SK-N-SH treated with all-trans-retinoic acid at 6 μM for 48 hours (cell line): ENCODE measurements around the gene ACTR1A.

ENCODE experiments used
- ATAC-seq: fragments of 200-7000 bp; cut with Tn5 transposase; 3 replicates; pipeline ENCODE4 v1.9.1; 2020; ENCODE audit warnings: mild to moderate bottlenecking, moderate library complexity
- ARNTL ChIP-seq: fragments of 450-650 bp; formaldehyde crosslinking; IDR thresholded peaks from 2 replicates; pipeline ENCODE4 v1.5.0; 2020; ENCODE audit warnings: low read depth, mild to moderate bottlenecking, moderate library complexity, borderline replicate concordance
- BACH2 ChIP-seq: fragments of 250-450 bp; sonication (Bioruptor Pico); IDR thresholded peaks from 2 replicates; pipeline ENCODE4 v1.9.0; 2021; ENCODE audit warnings: mild to moderate bottlenecking, borderline replicate concordance
- CSDC2 ChIP-seq: fragments of 250-450 bp; sonication (Bioruptor Pico); IDR thresholded peaks from 2 replicates; pipeline ENCODE4 v1.5.0; 2020; ENCODE audit warnings: mild to moderate bottlenecking, moderate library complexity
- ESRRG ChIP-seq: fragments of 250-450 bp; sonication (Bioruptor Pico); IDR thresholded peaks from 2 replicates; pipeline ENCODE4 v1.6.1; 2021; ENCODE audit warnings: mild to moderate bottlenecking
- GLIS3 ChIP-seq: fragments of 250-450 bp; sonication (Bioruptor Pico); IDR thresholded peaks from 2 replicates; pipeline ENCODE4 v1.5.0; 2020; ENCODE audit warnings: mild to moderate bottlenecking, moderate library complexity
- ISL1 ChIP-seq: fragments of 250-450 bp; sonication (Bioruptor Pico); IDR thresholded peaks from 2 replicates; pipeline ENCODE4 v2.1.2; 2022; ENCODE audit warnings: mild to moderate bottlenecking, moderate library complexity
- OSR1 ChIP-seq: fragments of 250-450 bp; sonication (Bioruptor Pico); IDR thresholded peaks from 2 replicates; pipeline ENCODE4 v1.8.0; 2022; ENCODE audit warnings: moderate library complexity, mild to moderate bottlenecking, inconsistent platforms
- PPARA ChIP-seq: fragments of 250-450 bp; sonication (Bioruptor Pico); IDR thresholded peaks from 2 replicates; pipeline ENCODE4 v1.5.0; 2020; ENCODE audit warnings: mild to moderate bottlenecking, borderline replicate concordance
- RARB ChIP-seq: fragments of 250-450 bp; sonication (Bioruptor Pico); IDR thresholded peaks from 2 replicates; pipeline ENCODE4 v1.8.0; 2021; ENCODE audit warnings: mild to moderate bottlenecking, moderate library complexity
- SNAI2 ChIP-seq: fragments of 250-450 bp; sonication (Bioruptor Pico); IDR thresholded peaks from 2 replicates; pipeline ENCODE4 v1.5.0; 2020; ENCODE audit warnings: mild to moderate bottlenecking, moderate library complexity
- TCF4 ChIP-seq: fragments of 250-450 bp; sonication (Bioruptor Pico); IDR thresholded peaks from 2 replicates; pipeline ENCODE4 v1.8.0; 2021; ENCODE audit warnings: mild to moderate bottlenecking, moderate library complexity, borderline replicate concordance
- TOX ChIP-seq: fragments of 250-450 bp; sonication (Bioruptor Pico); IDR thresholded peaks from 2 replicates; pipeline ENCODE4 v1.8.0; 2021; ENCODE audit warnings: mild to moderate bottlenecking, moderate library complexity, borderline replicate concordance
- ZC3H10 ChIP-seq: fragments of 250-450 bp; sonication (Bioruptor Pico); IDR thresholded peaks from 2 replicates; pipeline ENCODE4 v1.5.1; 2021; ENCODE audit warnings: mild to moderate bottlenecking, moderate library complexity
- ZFP3 ChIP-seq: fragments of 250-450 bp; sonication (Bioruptor Pico); IDR thresholded peaks from 2 replicates; pipeline ENCODE4 v1.5.0; 2020; ENCODE audit warnings: mild to moderate bottlenecking, moderate library complexity
- ZNF565 ChIP-seq: fragments of 450-650 bp; formaldehyde crosslinking; conservative IDR thresholded peaks from 2 replicates; pipeline ENCODE4 v1.5.0; 2020; ENCODE audit warnings: low read depth, mild to moderate bottlenecking, moderate library complexity
- ZNF8 ChIP-seq: fragments of 450-650 bp; formaldehyde crosslinking; IDR thresholded peaks from 2 replicates; pipeline ENCODE4 v1.5.0; 2020; ENCODE audit warnings: mild to moderate bottlenecking, moderate library complexity
- TF ChIP-seq, protein P1 (sequence below): fragments of 250-450 bp; sonication (Bioruptor Pico); IDR thresholded peaks from 2 replicates; pipeline ENCODE4 v1.5.1; 2020; ENCODE audit warnings: low read depth, mild to moderate bottlenecking, moderate library complexity
- TF ChIP-seq, protein P2 (sequence below): fragments of 250-450 bp; sonication (Bioruptor Pico); IDR thresholded peaks from 2 replicates; pipeline ENCODE4 v1.8.0; 2021; ENCODE audit warnings: low read depth, mild to moderate bottlenecking, moderate library complexity, borderline replicate concordance
- TF ChIP-seq, protein P3 (sequence below): fragments of 250-450 bp; sonication (Bioruptor Pico); IDR thresholded peaks from 2 replicates; pipeline ENCODE4 v1.5.1; 2021; ENCODE audit warnings: mild to moderate bottlenecking, moderate library complexity
- TF ChIP-seq, protein P4 (sequence below): fragments of 250-450 bp; sonication (Bioruptor Pico); IDR thresholded peaks from 2 replicates; pipeline ENCODE4 v1.8.0; 2020; ENCODE audit warnings: mild to moderate bottlenecking, moderate library complexity, borderline replicate concordance
- TF ChIP-seq, protein P5 (sequence below): fragments of 250-450 bp; sonication (Bioruptor Pico); IDR thresholded peaks from 2 replicates; pipeline ENCODE4 v1.5.0; 2020; ENCODE audit warnings: mild to moderate bottlenecking, moderate library complexity

Gene ACTR1A

DNA sequence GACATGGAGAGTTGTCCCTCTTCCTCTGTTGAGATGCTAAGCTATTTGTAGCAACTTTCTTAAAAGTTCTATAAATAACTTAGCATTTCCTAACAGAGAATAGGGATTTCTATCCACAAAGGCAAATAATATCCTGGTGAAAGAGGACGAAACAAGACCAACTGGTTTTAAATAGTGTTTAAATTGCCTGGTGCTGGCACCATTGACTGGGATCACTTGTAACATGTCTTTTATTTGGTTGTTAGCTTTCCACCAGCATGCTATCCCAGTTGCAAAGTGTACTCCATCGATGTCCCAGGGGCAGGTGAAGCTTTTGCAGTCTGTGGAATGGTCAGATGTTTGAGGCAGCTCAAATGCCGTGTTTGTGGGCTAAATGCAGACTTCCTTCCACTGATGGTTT, 5.0 kb upstream of the ACTR1A start:
- TF ChIP-seq GLIS3 (CRISPR knock-in tag), result no peak
- TF ChIP-seq ISL1 (CRISPR knock-in tag), result no peak
- no peak for TF ChIP-seq ZC3H10 (CRISPR knock-in tag)
- no peak for TF ChIP-seq ZNF8 (CRISPR knock-in tag)
- TF ChIP-seq TCF4 (CRISPR knock-in tag), result no peak
- TF ChIP-seq TOX (CRISPR knock-in tag), result no peak
- TF ChIP-seq, protein P1, sequence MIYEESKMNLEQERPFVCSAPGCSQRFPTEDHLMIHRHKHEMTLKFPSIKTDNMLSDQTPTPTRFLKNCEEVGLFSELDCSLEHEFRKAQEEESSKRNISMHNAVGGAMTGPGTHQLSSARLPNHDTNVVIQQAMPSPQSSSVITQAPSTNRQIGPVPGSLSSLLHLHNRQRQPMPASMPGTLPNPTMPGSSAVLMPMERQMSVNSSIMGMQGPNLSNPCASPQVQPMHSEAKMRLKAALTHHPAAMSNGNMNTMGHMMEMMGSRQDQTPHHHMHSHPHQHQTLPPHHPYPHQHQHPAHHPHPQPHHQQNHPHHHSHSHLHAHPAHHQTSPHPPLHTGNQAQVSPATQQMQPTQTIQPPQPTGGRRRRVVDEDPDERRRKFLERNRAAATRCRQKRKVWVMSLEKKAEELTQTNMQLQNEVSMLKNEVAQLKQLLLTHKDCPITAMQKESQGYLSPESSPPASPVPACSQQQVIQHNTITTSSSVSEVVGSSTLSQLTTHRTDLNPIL (CRISPR knock-in tag), result no peak
- no peak for TF ChIP-seq ZFP3 (CRISPR knock-in tag)
- TF ChIP-seq ARNTL (CRISPR knock-in tag), result no peak
- no peak for TF ChIP-seq CSDC2

DNA sequence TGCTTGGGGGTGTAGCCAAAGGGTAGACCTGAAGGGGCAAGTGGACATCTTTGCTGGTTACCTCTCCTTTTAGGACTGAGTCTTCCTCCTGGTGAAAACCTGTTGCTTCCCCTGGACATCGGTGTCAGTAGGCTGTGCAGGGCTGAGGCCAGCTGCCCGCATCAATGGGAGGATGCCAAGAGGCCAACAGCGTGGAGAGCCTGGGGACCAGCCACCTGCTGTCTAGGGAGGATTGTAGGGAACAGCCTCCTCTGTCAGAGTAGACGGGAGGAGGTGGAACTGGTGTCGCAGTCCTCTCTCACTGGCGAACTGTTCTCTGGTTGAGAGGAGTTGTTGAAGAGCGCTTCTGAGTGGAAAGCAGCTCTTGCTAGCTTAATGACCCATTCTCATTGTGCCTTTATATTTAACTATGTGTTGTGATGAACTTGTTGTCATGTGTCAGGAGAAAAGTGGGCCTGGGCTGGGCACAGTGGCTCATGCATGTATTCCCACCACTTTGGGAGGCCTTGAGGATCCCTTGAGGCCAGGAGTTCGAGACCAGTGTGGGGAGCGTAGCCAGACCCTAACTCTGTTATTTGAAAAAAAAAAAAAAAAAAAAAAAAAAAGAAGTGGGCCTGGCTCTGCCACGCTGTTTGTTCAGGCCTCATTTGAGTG, 3.1 kb upstream of the ACTR1A start:
- no peak for TF ChIP-seq CSDC2
- TF ChIP-seq, all 23 proteins: peak for 0
- no peak for ATAC-seq

More for the DNA sequence above, 5.0 kb upstream of the ACTR1A start:
- no peak for ATAC-seq

DNA sequence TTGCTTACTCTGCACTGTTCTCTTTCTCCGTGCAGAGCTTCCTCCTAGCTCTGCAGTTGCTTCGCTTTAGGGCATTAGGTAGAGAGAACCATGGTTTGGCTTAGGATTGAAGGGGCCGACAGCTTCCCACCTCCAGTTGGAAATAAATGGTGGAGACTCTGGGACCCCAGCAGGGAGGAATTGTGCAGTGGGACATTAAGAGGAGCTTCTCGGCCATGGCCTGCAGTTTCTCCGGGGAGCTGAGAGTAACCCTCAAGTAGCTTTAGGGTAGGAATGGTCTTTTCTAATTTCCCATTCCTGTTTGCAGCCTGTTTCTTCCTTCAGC, 2.4 kb upstream of the ACTR1A start:
- ATAC-seq, result no peak
- TF ChIP-seq PPARA (CRISPR knock-in tag) (no peak), TCF4 (CRISPR knock-in tag) (no peak), ZNF565 (CRISPR knock-in tag) (no peak), CSDC2 (no peak)
- TF ChIP-seq, protein P2, sequence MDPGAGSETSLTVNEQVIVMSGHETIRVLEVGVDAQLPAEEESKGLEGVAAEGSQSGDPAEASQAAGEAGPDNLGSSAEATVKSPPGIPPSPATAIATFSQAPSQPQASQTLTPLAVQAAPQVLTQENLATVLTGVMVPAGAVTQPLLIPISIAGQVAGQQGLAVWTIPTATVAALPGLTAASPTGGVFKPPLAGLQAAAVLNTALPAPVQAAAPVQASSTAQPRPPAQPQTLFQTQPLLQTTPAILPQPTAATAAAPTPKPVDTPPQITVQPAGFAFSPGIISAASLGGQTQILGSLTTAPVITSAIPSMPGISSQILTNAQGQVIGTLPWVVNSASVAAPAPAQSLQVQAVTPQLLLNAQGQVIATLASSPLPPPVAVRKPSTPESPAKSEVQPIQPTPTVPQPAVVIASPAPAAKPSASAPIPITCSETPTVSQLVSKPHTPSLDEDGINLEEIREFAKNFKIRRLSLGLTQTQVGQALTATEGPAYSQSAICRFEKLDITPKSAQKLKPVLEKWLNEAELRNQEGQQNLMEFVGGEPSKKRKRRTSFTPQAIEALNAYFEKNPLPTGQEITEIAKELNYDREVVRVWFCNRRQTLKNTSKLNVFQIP (CRISPR knock-in tag), result no peak

DNA sequence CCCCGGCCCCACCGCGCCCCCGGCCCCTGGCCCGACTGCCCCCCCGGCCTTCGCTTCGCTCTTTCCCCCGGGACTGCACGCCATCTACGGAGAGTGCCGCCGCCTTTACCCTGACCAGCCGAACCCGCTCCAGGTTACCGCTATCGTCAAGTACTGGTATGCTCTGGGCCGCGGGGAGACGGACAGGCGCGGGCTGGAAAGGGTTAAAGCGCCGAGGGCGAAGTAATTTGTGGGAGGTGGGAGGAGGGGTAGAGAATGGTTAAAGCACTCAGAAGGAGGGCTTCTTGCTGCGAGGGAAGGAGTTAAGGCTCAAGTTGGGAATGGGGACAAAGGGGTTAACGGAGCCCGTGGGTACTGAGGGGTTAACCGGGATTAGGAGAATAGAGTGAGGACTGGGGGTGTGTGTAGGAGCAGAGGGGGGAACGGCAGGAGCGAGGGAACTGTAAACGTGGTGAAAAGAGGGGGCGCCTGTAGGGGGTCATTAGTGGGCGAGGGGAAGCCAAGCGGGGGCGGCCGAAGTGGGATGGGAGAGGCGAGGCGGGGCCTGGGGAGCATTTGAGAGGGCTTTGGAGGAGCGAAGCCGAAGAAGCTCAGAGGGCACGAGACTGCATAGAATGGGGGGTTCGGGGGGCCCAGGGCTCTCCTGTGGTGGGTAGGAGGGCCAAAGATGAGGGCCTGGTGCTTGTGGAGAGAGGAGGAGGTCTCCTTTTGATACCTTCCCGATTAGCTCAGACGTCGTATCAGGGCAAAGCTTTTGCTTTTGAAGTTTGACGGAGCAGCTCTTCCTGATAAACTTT, 1.9 kb upstream of the ACTR1A start:
- no peak for ATAC-seq

More for the DNA sequence above, 1.9 kb upstream of the ACTR1A start:
- TF ChIP-seq, protein P3, sequence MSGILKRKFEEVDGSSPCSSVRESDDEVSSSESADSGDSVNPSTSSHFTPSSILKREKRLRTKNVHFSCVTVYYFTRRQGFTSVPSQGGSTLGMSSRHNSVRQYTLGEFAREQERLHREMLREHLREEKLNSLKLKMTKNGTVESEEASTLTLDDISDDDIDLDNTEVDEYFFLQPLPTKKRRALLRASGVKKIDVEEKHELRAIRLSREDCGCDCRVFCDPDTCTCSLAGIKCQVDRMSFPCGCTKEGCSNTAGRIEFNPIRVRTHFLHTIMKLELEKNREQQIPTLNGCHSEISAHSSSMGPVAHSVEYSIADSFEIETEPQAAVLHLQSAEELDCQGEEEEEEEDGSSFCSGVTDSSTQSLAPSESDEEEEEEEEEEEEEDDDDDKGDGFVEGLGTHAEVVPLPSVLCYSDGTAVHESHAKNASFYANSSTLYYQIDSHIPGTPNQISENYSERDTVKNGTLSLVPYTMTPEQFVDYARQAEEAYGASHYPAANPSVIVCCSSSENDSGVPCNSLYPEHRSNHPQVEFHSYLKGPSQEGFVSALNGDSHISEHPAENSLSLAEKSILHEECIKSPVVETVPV (CRISPR knock-in tag), result no peak
- no peak for TF ChIP-seq ARNTL (CRISPR knock-in tag)
- TF ChIP-seq OSR1 (CRISPR knock-in tag), result no peak
- TF ChIP-seq, protein P4, sequence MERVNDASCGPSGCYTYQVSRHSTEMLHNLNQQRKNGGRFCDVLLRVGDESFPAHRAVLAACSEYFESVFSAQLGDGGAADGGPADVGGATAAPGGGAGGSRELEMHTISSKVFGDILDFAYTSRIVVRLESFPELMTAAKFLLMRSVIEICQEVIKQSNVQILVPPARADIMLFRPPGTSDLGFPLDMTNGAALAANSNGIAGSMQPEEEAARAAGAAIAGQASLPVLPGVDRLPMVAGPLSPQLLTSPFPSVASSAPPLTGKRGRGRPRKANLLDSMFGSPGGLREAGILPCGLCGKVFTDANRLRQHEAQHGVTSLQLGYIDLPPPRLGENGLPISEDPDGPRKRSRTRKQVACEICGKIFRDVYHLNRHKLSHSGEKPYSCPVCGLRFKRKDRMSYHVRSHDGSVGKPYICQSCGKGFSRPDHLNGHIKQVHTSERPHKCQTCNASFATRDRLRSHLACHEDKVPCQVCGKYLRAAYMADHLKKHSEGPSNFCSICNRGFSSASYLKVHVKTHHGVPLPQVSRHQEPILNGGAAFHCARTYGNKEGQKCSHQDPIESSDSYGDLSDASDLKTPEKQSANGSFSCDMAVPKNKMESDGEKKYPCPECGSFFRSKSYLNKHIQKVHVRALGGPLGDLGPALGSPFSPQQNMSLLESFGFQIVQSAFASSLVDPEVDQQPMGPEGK (CRISPR knock-in tag), result no peak
- no peak for TF ChIP-seq TCF4 (CRISPR knock-in tag)
- TF ChIP-seq ZC3H10 (CRISPR knock-in tag), result no peak
- TF ChIP-seq ZFP3 (CRISPR knock-in tag), result no peak
- TF ChIP-seq, protein P2 (CRISPR knock-in tag), result no peak
- no peak for TF ChIP-seq CSDC2
- TF ChIP-seq ZNF565 (CRISPR knock-in tag), result no peak
- TF ChIP-seq ISL1 (CRISPR knock-in tag), result no peak
- no peak for TF ChIP-seq SNAI2 (CRISPR knock-in tag)
- TF ChIP-seq RARB (CRISPR knock-in tag), result no peak
- no peak for TF ChIP-seq TOX (CRISPR knock-in tag)
- no peak for TF ChIP-seq BACH2 (CRISPR knock-in tag)
- no peak for TF ChIP-seq ESRRG
- no peak for TF ChIP-seq PPARA (CRISPR knock-in tag)
- TF ChIP-seq, protein P5, sequence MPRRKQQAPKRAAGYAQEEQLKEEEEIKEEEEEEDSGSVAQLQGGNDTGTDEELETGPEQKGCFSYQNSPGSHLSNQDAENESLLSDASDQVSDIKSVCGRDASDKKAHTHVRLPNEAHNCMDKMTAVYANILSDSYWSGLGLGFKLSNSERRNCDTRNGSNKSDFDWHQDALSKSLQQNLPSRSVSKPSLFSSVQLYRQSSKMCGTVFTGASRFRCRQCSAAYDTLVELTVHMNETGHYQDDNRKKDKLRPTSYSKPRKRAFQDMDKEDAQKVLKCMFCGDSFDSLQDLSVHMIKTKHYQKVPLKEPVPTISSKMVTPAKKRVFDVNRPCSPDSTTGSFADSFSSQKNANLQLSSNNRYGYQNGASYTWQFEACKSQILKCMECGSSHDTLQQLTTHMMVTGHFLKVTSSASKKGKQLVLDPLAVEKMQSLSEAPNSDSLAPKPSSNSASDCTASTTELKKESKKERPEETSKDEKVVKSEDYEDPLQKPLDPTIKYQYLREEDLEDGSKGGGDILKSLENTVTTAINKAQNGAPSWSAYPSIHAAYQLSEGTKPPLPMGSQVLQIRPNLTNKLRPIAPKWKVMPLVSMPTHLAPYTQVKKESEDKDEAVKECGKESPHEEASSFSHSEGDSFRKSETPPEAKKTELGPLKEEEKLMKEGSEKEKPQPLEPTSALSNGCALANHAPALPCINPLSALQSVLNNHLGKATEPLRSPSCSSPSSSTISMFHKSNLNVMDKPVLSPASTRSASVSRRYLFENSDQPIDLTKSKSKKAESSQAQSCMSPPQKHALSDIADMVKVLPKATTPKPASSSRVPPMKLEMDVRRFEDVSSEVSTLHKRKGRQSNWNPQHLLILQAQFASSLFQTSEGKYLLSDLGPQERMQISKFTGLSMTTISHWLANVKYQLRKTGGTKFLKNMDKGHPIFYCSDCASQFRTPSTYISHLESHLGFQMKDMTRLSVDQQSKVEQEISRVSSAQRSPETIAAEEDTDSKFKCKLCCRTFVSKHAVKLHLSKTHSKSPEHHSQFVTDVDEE (CRISPR knock-in tag), result no peak
- TF ChIP-seq ZNF8 (CRISPR knock-in tag), result no peak
